Progenitor cell of endocrine pancreas (in vitro differentiated cells): Measurements from ENCODE around the gene NRP1. TPM values are rescaled to one million over a fixed set of nuclear protein-coding genes. Genes with fewer than 3 reads are reported as not detected.
A peak's percentile ranks its signal among the peaks of the same experiment; 100 is the strongest.
"Not testable (repeated sequence)": the region's sequence is repeated elsewhere in the genome, so short reads cannot be mapped to it uniquely, and the experiment has no call there.

Experiments used
- DNase-seq: peaks from one replicate; pipeline ENCODE4 v3.0.0; 2021; ENCODE audit warnings: low spot score; ENCODE audit not compliant: unreplicated experiment
- H3K27ac Mint-ChIP-seq: 2 replicates; pipeline ENCODE4 v1.8.0; 2021; ENCODE audit warnings: mild to moderate bottlenecking, moderate library complexity, mixed read lengths
- H3K27me3 Mint-ChIP-seq: 2 replicates; pipeline ENCODE4 v1.8.0; 2021; ENCODE audit warnings: mixed read lengths
- H3K36me3 Mint-ChIP-seq: 2 replicates; pipeline ENCODE4 v1.8.0; 2022; ENCODE audit warnings: mixed read lengths; ENCODE audit not compliant: insufficient read depth
- H3K4me1 Mint-ChIP-seq: 2 replicates; pipeline ENCODE4 v1.8.0; 2021; ENCODE audit warnings: low read depth, mixed read lengths
- H3K4me3 Mint-ChIP-seq: 2 replicates; pipeline ENCODE4 v1.8.0; 2021; ENCODE audit warnings: low read depth, mild to moderate bottlenecking, moderate library complexity, mixed read lengths
- H3K9me3 Mint-ChIP-seq: 2 replicates; pipeline ENCODE4 v1.8.0; 2021; ENCODE audit warnings: low read depth, mixed read lengths
- CTCF ChIP-seq: fragments of 200-600 bp; sonication (generic); IDR thresholded peaks from one replicate; pipeline ENCODE4 v1.5.0; 2021; ENCODE audit warnings: antibody characterized with exemption, mild to moderate bottlenecking; ENCODE audit not compliant: unreplicated experiment
- total RNA-seq: library from RNA; stranded (reverse); gene quantifications from 2 replicates; pipeline ENCODE4 v1.2.1, GENCODE V29; 2021

NRP1 gene
- total RNA-seq, 1 donor from 2014 or later = 33.4 TPM

- H3K36me3 Mint-ChIP-seq = no peaks in the 10 kb centered on the region
- peak overlapping the region; percentile 17 for H3K27ac Mint-ChIP-seq
- no peak overlapping the region for H3K4me3 Mint-ChIP-seq
These were observed 33.2 kb downstream of the NRP1 start for GRCh38 chr10:33301097-33301789.

GRCh38 chr10:33300544-33300943, 33.9 kb downstream of the NRP1 start:
- DNase-seq, H3K9me3 Mint-ChIP-seq, H3K27me3 Mint-ChIP-seq, H3K36me3 Mint-ChIP-seq, H3K4me3 Mint-ChIP-seq: not testable (repeated sequence)
- Mint-ChIP-seq H3K4me1 (peaks cover 46% of the 10 kb centered on the region), H3K27ac (peak overlapping the region; percentile 68)

More at GRCh38 chr10:33301097-33301789, 33.2 kb downstream of the NRP1 start:
- H3K27me3 Mint-ChIP-seq = no peaks in the 10 kb centered on the region
- H3K9me3 Mint-ChIP-seq = no peaks in the 10 kb centered on the region
- TF ChIP-seq CTCF = no peak
- DNase-seq = no peak
- peaks cover 51% of the 10 kb centered on the region for H3K4me1 Mint-ChIP-seq

- H3K27ac Mint-ChIP-seq = peak overlapping the region; percentile 35
- H3K9me3 Mint-ChIP-seq = no peaks in the 10 kb centered on the region
- peaks cover 2% of the 10 kb centered on the region for H3K36me3 Mint-ChIP-seq
- no peak for TF ChIP-seq CTCF
- no peaks in the 10 kb centered on the region for H3K27me3 Mint-ChIP-seq
- H3K4me1 Mint-ChIP-seq = peaks cover 40% of the 10 kb centered on the region
- DNase-seq = no peak
- no peak overlapping the region for H3K4me3 Mint-ChIP-seq
These were observed 35.6 kb downstream of the NRP1 start for GRCh38 chr10:33298893-33299292.

GRCh38 chr10:33298110-33298509, 36.4 kb downstream of the NRP1 start:
- peaks cover 3% of the 10 kb centered on the region for H3K36me3 Mint-ChIP-seq

GRCh38 chr10:33295851-33296250, 38.6 kb downstream of the NRP1 start:
- TF ChIP-seq CTCF = no peak
- Mint-ChIP-seq H3K4me3 (no peak overlapping the region), H3K27ac (no peak overlapping the region), H3K9me3 (no peaks in the 10 kb centered on the region), H3K4me1 (peaks cover 23% of the 10 kb centered on the region), H3K36me3 (peaks cover 3% of the 10 kb centered on the region), H3K27me3 (no peaks in the 10 kb centered on the region)
- DNase-seq = no peak

More at GRCh38 chr10:33298110-33298509, 36.4 kb downstream of the NRP1 start:
- H3K4me1 Mint-ChIP-seq = peaks cover 32% of the 10 kb centered on the region
- TF ChIP-seq CTCF = no peak
- no peak overlapping the region for H3K4me3 Mint-ChIP-seq
- H3K27me3 Mint-ChIP-seq = no peaks in the 10 kb centered on the region
- H3K9me3 Mint-ChIP-seq = no peaks in the 10 kb centered on the region
- DNase-seq = no peak
- H3K27ac Mint-ChIP-seq = no peak overlapping the region
